Vagina (tissue), 2 donors: ENCODE measurements around the gene CHD5. TPM values are rescaled to one million over a fixed set of nuclear protein-coding genes. Genes with fewer than 3 reads are reported as not detected.

Experiments used
- DNase-seq, 2 donors: peaks; one replicate each; pipeline ENCODE4 v3.0.0-alpha.2; 2017; ENCODE audit errors: extremely low spot score in 2 of 2
- H3K27ac ChIP-seq: fragments of 200-600 bp; sonication (generic); one replicate; pipeline ENCODE4 v1.5.1; 2019
- H3K27me3 ChIP-seq: fragments of 200-600 bp; sonication (generic); one replicate; pipeline ENCODE4 v1.5.1; 2019
- H3K36me3 ChIP-seq, 2 donors: fragments of 200-600 bp; sonication (generic); one replicate each; pipeline ENCODE4 v1.5.1; 2017 to 2019
- H3K4me1 ChIP-seq: fragments of 200-600 bp; sonication (generic); one replicate; pipeline ENCODE4 v1.5.1; 2019
- H3K4me3 ChIP-seq, 2 donors: fragments of 200-600 bp; sonication (generic); 1 replicate in 1 of 2; 2 replicates in 1 of 2; pipeline ENCODE4 v1.5.1; 2016 to 2019
- H3K9me3 ChIP-seq: fragments of 200-600 bp; sonication (generic); one replicate; pipeline ENCODE4 v1.5.1; 2019
- CTCF ChIP-seq, 3 experiments: fragments of 450-650 bp in 2 of 3; fragments of 200-600 bp in 1 of 3; sonication (generic) in 1 of 3; IDR thresholded peaks; one replicate each; pipeline ENCODE4 v1.5.1; 2017 to 2019; ENCODE audit warnings: antibody characterized with exemption in 3 of 3, mild to moderate bottlenecking in 2 of 3, moderate library complexity in 2 of 3
- POLR2A ChIP-seq, 2 donors: fragments of 450-650 bp; IDR thresholded peaks; one replicate each; pipeline ENCODE4 v1.6.1; 2017; ENCODE audit warnings: antibody characterized with exemption in 2 of 2, mild to moderate bottlenecking in 2 of 2, moderate library complexity in 2 of 2
- POLR2AphosphoS5 ChIP-seq, 2 donors: sonication (generic); formaldehyde crosslinking; IDR thresholded peaks; one replicate each; pipeline ENCODE4 v1.9.0; 2017; ENCODE audit warnings: antibody characterized with exemption in 2 of 2, mild to moderate bottlenecking in 2 of 2, low read depth in 1 of 2; ENCODE audit not compliant: insufficient read depth in 1 of 2
- intact Hi-C: fragments of 100-400 bp; cut with DNase I; formaldehyde crosslinking; loops from one replicate; pipeline ENCODE4 v1.15.1; 2023
- total RNA-seq: library from RNA; depleted of rRNA; stranded (reverse); fragments of >200 nt; gene quantifications from one replicate; pipeline ENCODE4 v1.2.3, GENCODE V29; 2016

The CHD5 gene
- total RNA-seq, 1 donor from 2014 or later, result 2.0 TPM

GRCh38 chr1:6054596-6054995 lies 125.5 kb downstream of the CHD5 start:
- Histone ChIP-seq H3K9me3 (no peaks in the 10 kb centered on the region), H3K4me1 (peaks cover 12% of the 10 kb centered on the region), H3K27ac (no peak overlapping the region), H3K27me3 (no peaks in the 10 kb centered on the region), H3K4me3 (no peak overlapping the region), H3K36me3 (no peaks in the 10 kb centered on the region)
- intact Hi-C loops, result loop anchor here (5.0 to 10.0 kb wide), 2 partner anchors 188 to 1670 kb away; partner anchors contain the start of gene HES3
- no peak for TF ChIP-seq POLR2AphosphoS5 (IDR thresholded peaks at IDR 0.05; ENCODE audit: insufficient read depth in 1 of 2, low read depth in 1 of 2)
- DNase-seq, result no peak

GRCh38 chr1:6053206-6053546 lies 126.9 kb downstream of the CHD5 start:
- intact Hi-C loops, result loop anchor here (5.0 to 10.0 kb wide), 2 partner anchors 189 to 1672 kb away; partner anchors contain the start of gene HES3
- DNase-seq, result no peak
- peaks cover 3% of the 10 kb centered on the region for H3K4me1 ChIP-seq
- H3K27ac ChIP-seq, result no peak overlapping the region
- H3K27me3 ChIP-seq, result no peaks in the 10 kb centered on the region
- no peak for TF ChIP-seq POLR2AphosphoS5 (IDR thresholded peaks at IDR 0.05; ENCODE audit: insufficient read depth in 1 of 2, low read depth in 1 of 2)
- TF ChIP-seq POLR2A (IDR thresholded peaks at IDR 0.05), result no peak
- TF ChIP-seq CTCF (IDR thresholded peaks at IDR 0.05), result no peak
- no peaks in the 10 kb centered on the region for H3K36me3 ChIP-seq
- no peaks in the 10 kb centered on the region for H3K9me3 ChIP-seq
- H3K4me3 ChIP-seq, result no peak overlapping the region

- no peak for DNase-seq
- no peaks in the 10 kb centered on the region for H3K36me3 ChIP-seq
- TF ChIP-seq POLR2A (IDR thresholded peaks at IDR 0.05) (no peak), CTCF (IDR thresholded peaks at IDR 0.05) (peak in 1 of 3 experiments; percentile 30), POLR2AphosphoS5 (IDR thresholded peaks at IDR 0.05; ENCODE audit: insufficient read depth in 1 of 2, low read depth in 1 of 2) (no peak)
- H3K9me3 ChIP-seq, result no peaks in the 10 kb centered on the region
- intact Hi-C loops, result loop anchor here (5.0 to 10.0 kb wide), 2 partner anchors 190 to 1672 kb away; partner anchors contain the start of gene HES3
- no peaks in the 10 kb centered on the region for H3K4me1 ChIP-seq
- no peak overlapping the region for H3K27ac ChIP-seq
- H3K4me3 ChIP-seq, result no peak overlapping the region
- no peaks in the 10 kb centered on the region for H3K27me3 ChIP-seq
These were observed 127.4 kb downstream of the CHD5 start for GRCh38 chr1:6052543-6053205.

Other genes with a start within 250 kb of the CHD5 start
- 11.3 TPM for gene NPHP4, start 187.9 kb downstream of the CHD5 start, total RNA-seq
- gene KCNAB2, start 134.4 kb downstream of the CHD5 start, total RNA-seq, result 8.8 TPM
- gene RPL22, start 19.3 kb upstream of the CHD5 start, total RNA-seq, result 154 TPM
- gene RNF207, start 25.8 kb upstream of the CHD5 start, total RNA-seq, result 19.4 TPM
- 43.2 TPM for gene ICMT, start 55.6 kb upstream of the CHD5 start, total RNA-seq
- not detected for gene HES3, start 63.9 kb upstream of the CHD5 start, total RNA-seq
- gene GPR153, start 80.8 kb upstream of the CHD5 start, total RNA-seq, result 11.5 TPM
- 38.8 TPM for gene ACOT7, start 213.4 kb upstream of the CHD5 start, total RNA-seq
- gene HES2, start 239.6 kb upstream of the CHD5 start, total RNA-seq, result 44.7 TPM
- gene ESPN, start 244.5 kb upstream of the CHD5 start, total RNA-seq, result 77.1 TPM